Fibroblast of pulmonary artery (primary cell): ENCODE results near the gene COQ10B.
"Not testable (repeated sequence)": the region's sequence is repeated elsewhere in the genome, so short reads cannot be mapped to it uniquely, and the experiment has no call there.

ENCODE experiments used
- DNase-seq: peaks from one replicate; pipeline ENCODE4 v3.0.0-alpha.2; 2010; ENCODE audit warnings: low read depth
- H3K4me3 ChIP-seq: replicated peaks from 2 replicates; pipeline ENCODE4 v1.5.1; 2011; ENCODE audit warnings: low read depth, mild to moderate bottlenecking, control low read depth, low read length, moderate library complexity
- TF ChIP-seq, protein P1 (sequence below): IDR thresholded peaks from 2 replicates; pipeline ENCODE4 v1.5.1; 2011; ENCODE audit warnings: mild to moderate bottlenecking, control low read depth, low read length, inconsistent platforms; ENCODE audit errors: missing control alignments

Gene COQ10B

DNA sequence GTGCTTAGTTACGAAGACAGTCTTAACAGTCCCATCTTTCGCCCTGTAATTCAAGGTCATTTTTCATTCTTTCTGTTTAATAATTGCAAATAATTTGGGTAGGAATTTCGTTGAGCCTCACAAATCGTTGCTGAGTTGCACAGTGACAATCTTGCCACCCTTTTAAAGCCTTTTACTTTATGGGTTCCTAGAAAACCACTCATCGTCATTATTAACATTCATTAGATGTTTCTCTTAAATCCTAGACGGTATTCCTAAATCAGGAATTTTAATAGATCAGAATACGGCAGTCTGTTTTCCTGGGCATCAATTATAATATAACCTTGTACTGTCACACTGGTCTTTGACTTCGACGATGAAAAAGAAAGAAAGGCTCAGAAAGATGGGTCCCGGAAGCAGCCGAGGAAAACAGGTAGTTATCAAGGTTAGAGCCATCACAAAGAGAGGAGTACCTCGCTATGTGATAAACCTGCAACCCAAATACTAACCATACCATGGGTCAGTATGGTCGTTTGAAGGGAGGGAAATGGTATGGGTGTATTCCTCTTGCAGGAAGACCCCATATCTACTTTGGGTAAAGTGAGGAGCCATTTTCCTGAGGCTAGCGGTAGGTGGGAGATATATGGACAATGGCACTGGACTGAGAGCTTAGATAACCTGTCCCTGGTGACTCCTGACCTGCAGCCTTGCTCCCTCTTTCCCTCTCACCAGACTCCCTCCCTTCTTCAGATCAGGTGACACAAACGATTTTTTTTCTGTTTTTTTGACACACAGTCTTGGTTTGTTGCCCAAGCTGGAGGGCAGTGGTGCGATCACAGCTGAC lies 17.5 kb upstream of the COQ10B start:
- peak overlapping the region; percentile 100 for H3K4me3 ChIP-seq
- no peak for DNase-seq
- TF ChIP-seq, protein P1, sequence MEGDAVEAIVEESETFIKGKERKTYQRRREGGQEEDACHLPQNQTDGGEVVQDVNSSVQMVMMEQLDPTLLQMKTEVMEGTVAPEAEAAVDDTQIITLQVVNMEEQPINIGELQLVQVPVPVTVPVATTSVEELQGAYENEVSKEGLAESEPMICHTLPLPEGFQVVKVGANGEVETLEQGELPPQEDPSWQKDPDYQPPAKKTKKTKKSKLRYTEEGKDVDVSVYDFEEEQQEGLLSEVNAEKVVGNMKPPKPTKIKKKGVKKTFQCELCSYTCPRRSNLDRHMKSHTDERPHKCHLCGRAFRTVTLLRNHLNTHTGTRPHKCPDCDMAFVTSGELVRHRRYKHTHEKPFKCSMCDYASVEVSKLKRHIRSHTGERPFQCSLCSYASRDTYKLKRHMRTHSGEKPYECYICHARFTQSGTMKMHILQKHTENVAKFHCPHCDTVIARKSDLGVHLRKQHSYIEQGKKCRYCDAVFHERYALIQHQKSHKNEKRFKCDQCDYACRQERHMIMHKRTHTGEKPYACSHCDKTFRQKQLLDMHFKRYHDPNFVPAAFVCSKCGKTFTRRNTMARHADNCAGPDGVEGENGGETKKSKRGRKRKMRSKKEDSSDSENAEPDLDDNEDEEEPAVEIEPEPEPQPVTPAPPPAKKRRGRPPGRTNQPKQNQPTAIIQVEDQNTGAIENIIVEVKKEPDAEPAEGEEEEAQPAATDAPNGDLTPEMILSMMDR = no peak

DNA sequence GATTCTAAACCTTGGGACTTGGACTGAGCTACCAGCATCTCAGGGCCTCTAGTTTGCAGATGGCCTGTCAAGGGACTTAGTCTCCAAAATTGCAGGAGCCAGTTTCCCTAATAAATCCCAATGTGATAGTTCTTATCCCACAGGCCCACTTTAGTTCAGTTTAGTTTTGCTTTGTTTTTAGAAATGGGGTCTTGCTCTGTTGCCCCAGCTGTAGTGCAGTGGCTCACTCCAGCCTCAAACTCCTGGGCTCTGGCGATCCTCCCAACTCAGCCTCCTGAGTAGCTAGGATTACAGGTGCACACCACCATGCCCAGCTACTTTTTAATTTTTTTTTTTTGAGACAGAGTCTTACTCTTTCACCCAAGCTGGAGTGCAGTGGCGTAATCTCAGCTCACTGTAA lies 16.0 kb upstream of the COQ10B start:
- no peak overlapping the region for H3K4me3 ChIP-seq
- no peak for DNase-seq
- TF ChIP-seq, protein P1 = no peak

DNA sequence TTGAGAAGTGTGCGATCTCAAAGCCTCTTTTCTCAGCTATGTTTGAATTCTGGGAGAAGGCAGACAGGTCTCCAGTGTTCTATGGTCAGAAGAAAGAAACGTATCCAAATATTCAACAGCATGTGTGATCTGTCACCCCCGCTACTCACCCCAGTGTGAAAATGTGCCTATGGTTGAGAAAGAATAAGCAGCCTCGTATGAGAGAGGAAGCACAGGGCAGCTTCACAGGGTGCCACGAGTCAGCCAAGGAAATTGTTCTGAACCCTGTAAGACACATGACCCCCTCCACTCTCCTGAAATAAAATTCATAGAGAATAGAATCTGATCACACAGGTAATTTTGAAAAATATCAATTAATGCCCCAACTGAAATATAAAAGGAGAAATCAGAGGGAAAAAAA lies 10.5 kb upstream of the COQ10B start:
- TF ChIP-seq, protein P1 = no peak
- DNase-seq = no peak
- no peak overlapping the region for H3K4me3 ChIP-seq

DNA sequence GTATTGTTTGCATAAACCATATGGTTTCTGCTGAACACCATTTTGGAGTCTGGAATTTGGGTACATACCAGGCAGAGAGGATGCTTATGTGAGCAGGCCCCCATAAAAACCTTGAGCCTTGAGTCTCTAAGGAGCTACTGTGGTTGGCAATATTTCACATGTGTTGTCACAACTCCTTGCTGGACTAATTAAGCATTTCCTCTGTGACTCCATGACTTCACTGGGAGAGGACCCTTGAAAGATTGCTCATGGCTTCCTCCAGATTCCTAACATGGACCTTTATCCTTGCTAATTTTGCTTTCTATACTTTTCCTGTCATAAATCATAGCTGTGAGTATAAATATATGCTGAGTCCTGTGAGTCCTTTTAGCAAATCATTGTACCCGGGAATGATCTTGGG lies 7.6 kb upstream of the COQ10B start:
- TF ChIP-seq, protein P1 = no peak
- H3K4me3 ChIP-seq = no peak overlapping the region
- DNase-seq = no peak

DNA sequence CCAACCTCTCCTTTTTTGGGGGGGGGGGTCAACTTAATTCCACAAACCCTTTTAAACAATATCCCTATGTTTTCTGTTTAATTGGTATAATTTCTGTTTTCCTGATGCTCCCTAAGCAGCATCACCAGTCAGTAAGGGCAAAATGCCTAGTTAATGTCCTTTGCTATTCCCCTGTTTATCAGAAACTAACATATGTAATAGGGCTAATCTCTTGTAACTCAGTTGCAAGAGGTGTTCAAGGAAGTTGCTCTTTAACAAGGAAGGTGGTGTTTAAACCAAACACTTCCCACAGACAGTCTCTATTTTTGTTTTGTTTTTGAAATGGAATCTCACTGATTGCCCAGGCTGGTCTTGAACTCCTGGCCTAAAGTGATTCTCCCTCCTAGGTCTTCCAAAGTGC lies 6.5 kb upstream of the COQ10B start:
- DNase-seq = no peak
- H3K4me3 ChIP-seq = no peak overlapping the region
- TF ChIP-seq, protein P1 = no peak

DNA sequence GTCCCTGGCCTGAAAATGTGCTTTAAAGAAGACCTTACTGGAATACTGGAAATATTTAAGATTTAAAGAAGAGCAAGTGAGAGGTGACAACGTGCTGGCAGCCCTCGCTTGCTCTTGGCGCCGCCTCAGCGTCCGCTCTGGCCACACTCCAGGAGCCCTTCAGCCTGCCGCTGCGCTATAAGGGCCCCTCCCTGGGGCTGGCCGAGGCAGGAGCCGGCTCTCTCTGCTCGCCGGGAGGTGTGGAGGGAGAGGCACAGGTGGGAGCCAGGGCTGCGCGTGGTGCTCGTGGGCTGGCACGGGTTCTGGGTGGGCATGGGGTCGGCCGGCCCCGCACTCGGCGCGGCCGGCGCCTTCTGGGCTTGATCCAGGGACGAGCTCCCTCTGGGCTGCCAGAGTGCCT lies 2.9 kb upstream of the COQ10B start:
- TF ChIP-seq, protein P1 = no peak
- no peak overlapping the region for H3K4me3 ChIP-seq
- DNase-seq = no peak

DNA sequence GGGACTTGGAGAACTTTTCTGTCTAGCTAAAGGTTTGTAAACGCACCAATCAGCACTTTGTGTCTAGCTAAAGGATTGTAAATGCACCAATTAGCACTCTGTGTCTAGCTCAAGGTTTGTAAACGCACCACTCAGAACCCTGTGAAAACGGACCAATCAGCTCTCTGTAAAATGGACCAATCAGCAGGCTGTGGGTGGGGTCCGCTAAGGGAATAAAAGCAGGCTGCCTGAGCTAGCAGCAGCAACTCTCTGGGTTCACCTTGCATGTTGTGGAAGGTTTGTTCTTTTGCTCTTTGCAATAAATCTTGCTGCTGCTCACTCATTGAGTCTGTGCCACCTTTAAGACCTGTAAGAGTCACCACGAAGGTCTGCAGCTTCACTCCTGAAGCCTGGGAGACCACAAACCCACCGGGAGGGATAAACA lies 2.4 kb upstream of the COQ10B start:
- not testable (repeated sequence) for H3K4me3 ChIP-seq, DNase-seq
